ENCODE data around the gene IFRD2.

Gene IFRD2

GRCh38 chr3:50327943-50328691, 35.9 kb upstream of the IFRD2 start, which contains the start of gene TUSC2:
TSS of gene TUSC2 (minus strand) at chr3:50328223. CDS start at chr3:50328099, 124 bp downstream.
- ATAC-seq (ENCODE audit: low read depth) = peak; percentile 95
- Mint-ChIP-seq H3K9me3 (no peaks in the 10 kb centered on the region), H3K4me1 (peaks cover 14% of the 10 kb centered on the region), H3K36me3 (peaks cover 9% of the 10 kb centered on the region), H3K4me3 (peak within 1 kb of the TSS; percentile 85), H3K27ac (peak within 1 kb of the TSS; percentile 43), H3K27me3 (no peaks in the 10 kb centered on the region)
- peak; percentile 89 to 92 for DNase-seq (ENCODE audit: low spot score in 2 of 2)

DNA sequence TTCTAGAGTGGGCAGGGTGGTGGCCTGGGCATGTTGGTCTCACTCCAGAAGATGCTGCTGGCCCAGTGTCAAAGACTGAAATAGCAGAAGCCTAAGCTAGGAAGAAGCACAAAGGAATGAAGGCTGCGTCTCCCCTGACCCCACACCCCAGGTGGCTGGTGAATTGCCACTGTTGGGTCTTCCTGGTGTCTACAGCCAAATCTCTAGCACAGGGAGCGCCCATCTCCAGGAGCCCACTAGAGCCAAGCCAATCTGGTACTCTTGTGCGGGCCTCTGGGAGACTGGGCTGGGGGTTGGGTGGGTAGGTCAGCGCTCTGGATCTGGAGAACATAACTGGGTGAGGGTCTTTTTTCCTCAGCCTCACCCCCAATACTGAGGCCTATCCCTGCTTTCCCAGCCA, 34.9 kb upstream of the IFRD2 start:
- Mint-ChIP-seq H3K4me1 (peaks cover 16% of the 10 kb centered on the region), H3K9me3 (no peaks in the 10 kb centered on the region), H3K27me3 (no peaks in the 10 kb centered on the region), H3K4me3 (peak overlapping the region; percentile 85), H3K27ac (no peak overlapping the region), H3K36me3 (peaks cover 9% of the 10 kb centered on the region)
- no peak for DNase-seq (ENCODE audit: low spot score in 2 of 2)
- no peak for ATAC-seq (ENCODE audit: low read depth)

DNA sequence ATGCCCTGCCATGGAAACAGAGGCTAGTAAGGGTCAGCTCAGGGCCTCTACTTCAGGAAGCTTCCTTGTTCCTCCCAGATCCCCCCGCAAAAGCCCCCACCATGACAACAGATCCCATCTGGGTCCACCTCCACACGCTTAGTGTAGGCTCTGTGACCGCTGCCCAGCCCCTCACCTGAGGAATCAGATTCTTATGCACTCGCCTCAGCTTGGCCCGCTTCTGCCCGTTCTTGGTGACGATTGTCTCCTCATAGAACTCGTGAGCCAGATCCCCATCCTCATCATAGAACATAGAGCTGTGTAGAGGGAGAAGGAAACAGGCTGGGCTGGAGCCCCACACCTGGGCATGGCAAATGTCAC, 33.9 kb upstream of the IFRD2 start:
- no peaks in the 10 kb centered on the region for H3K27me3 Mint-ChIP-seq
- no peak overlapping the region for H3K4me3 Mint-ChIP-seq
- peaks cover 16% of the 10 kb centered on the region for H3K4me1 Mint-ChIP-seq
- DNase-seq (ENCODE audit: low spot score in 2 of 2) = no peak
- no peaks in the 10 kb centered on the region for H3K9me3 Mint-ChIP-seq
- H3K36me3 Mint-ChIP-seq = peaks cover 5% of the 10 kb centered on the region
- no peak for ATAC-seq (ENCODE audit: low read depth)
- no peak overlapping the region for H3K27ac Mint-ChIP-seq

- ATAC-seq (ENCODE audit: low read depth) = no peak
- H3K4me1 Mint-ChIP-seq = peaks cover 17% of the 10 kb centered on the region
Measured at GRCh38 chr3:50325497-50326181, 33.4 kb upstream of the IFRD2 start.

GRCh38 chr3:50325113-50325480, 32.9 kb upstream of the IFRD2 start:
- no peaks in the 10 kb centered on the region for H3K36me3 Mint-ChIP-seq
- DNase-seq (ENCODE audit: low spot score in 2 of 2) (no peak), ATAC-seq (ENCODE audit: low read depth) (no peak)
- H3K9me3 Mint-ChIP-seq = no peaks in the 10 kb centered on the region
- H3K27ac Mint-ChIP-seq = no peak overlapping the region
- H3K27me3 Mint-ChIP-seq = no peaks in the 10 kb centered on the region
- H3K4me1 Mint-ChIP-seq = peaks cover 23% of the 10 kb centered on the region
- H3K4me3 Mint-ChIP-seq = no peak overlapping the region

More at GRCh38 chr3:50325497-50326181, 33.4 kb upstream of the IFRD2 start:
- no peaks in the 10 kb centered on the region for H3K9me3 Mint-ChIP-seq
- H3K36me3 Mint-ChIP-seq = peaks cover 3% of the 10 kb centered on the region
- H3K4me3 Mint-ChIP-seq = no peak overlapping the region
- no peaks in the 10 kb centered on the region for H3K27me3 Mint-ChIP-seq
- H3K27ac Mint-ChIP-seq = no peak overlapping the region
- no peak for DNase-seq (ENCODE audit: low spot score in 2 of 2)

DNA sequence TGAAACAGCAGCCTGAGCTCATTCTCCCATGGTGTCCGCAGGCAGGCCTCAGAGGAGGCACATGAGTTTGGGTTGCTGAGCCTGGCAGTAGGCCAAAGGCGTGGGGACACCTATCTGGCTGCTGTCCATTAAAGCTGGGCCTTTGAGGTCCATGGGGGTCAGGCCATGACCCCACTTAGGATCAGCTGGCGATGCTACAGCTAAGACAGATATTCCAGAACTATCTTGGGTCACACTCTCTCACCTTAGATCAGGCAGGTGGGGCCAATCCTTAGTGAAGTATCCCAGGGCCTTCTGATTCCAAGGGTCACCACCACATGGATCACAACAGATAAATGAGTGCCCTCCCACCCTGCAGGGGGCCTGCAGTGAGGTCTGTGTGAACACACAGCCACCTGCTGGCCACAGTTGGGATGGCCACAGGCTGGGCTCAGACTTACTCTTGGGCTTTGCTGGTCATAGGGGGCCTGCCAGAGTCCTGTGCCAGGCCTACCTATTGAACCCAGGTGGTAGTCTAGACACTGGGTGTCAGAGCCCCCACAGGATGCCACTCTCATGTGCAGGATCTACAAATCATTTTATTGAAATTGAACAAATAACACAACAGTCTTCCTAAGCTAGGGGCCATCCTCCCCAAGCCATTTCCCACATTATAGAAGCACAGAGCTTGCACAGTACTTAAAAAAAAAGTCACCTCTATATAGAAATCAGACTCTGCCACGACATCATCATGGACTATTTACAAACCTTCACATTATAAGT, 32.3 kb upstream of the IFRD2 start:
- Mint-ChIP-seq H3K27ac (no peak overlapping the region), H3K4me1 (peaks cover 25% of the 10 kb centered on the region), H3K36me3 (no peaks in the 10 kb centered on the region), H3K4me3 (no peak overlapping the region), H3K9me3 (no peaks in the 10 kb centered on the region), H3K27me3 (no peaks in the 10 kb centered on the region)
- no peak for DNase-seq (ENCODE audit: low spot score in 2 of 2)
- peak; percentile 10 for ATAC-seq (ENCODE audit: low read depth)

DNA sequence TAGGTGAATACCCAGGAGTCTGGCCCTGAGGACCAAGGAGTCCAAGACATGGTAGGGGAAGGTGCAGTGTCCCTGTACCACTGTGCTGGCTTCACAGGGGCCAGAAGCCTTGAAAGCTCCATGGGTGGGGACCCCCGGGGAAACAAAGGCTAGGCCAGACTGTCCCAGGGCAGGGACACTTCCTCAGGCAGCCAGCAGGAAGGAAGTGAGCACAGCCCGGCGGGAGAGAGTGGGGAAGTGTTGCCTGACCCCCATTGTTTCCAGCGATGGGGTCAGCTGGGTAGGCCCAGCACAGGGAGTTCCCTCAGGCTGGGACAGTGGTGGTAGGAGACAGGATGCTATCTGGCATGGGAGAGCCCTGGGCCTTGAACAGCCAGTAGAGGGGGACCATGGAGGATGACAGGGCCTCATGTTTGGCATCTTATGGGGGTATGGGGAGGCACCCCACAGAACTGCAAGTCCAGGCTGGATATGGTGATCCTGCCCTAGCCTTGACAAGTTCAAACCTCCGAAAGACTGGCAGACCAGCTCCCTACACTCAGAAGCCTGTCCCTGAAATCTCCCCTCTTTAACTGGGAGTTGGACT, 31.5 kb upstream of the IFRD2 start:
- DNase-seq (ENCODE audit: low spot score in 2 of 2) = no peak
- peaks cover 33% of the 10 kb centered on the region for H3K4me1 Mint-ChIP-seq
- H3K36me3 Mint-ChIP-seq = no peaks in the 10 kb centered on the region
- ATAC-seq (ENCODE audit: low read depth) = no peak
- no peaks in the 10 kb centered on the region for H3K9me3 Mint-ChIP-seq
- H3K4me3 Mint-ChIP-seq = no peak overlapping the region
- no peaks in the 10 kb centered on the region for H3K27me3 Mint-ChIP-seq
- no peak overlapping the region for H3K27ac Mint-ChIP-seq

DNA sequence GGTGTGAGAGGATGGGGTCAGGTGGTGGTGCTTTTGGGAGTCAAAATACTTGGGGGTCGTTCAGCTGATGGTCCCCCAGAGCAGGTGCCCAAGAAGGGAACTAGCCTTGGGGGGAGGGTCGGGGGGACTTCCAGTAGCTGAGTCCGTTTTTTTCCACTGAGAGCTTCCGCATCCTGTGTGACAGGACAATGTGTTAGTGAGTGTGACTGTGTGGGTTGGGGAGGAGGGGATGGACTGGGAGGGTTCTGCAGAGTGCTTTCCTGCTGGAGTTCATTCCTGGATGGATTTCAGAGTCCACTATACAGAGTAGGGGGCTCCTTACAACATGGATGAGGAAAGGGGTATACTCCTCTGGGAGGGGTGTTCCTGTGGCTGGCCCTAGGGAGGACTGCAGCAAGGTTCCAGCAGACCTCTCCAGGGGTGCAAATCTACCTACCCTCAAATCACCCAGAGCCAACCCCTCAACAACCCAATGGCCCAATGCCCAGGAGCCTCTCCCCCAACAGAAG, 30.9 kb upstream of the IFRD2 start:
- Mint-ChIP-seq H3K9me3 (no peaks in the 10 kb centered on the region), H3K27me3 (no peaks in the 10 kb centered on the region), H3K36me3 (no peaks in the 10 kb centered on the region), H3K4me3 (peak overlapping the region; percentile 3), H3K4me1 (peaks cover 34% of the 10 kb centered on the region), H3K27ac (no peak overlapping the region)
- no peak for ATAC-seq (ENCODE audit: low read depth)
- DNase-seq (ENCODE audit: low spot score in 2 of 2) = no peak

DNA sequence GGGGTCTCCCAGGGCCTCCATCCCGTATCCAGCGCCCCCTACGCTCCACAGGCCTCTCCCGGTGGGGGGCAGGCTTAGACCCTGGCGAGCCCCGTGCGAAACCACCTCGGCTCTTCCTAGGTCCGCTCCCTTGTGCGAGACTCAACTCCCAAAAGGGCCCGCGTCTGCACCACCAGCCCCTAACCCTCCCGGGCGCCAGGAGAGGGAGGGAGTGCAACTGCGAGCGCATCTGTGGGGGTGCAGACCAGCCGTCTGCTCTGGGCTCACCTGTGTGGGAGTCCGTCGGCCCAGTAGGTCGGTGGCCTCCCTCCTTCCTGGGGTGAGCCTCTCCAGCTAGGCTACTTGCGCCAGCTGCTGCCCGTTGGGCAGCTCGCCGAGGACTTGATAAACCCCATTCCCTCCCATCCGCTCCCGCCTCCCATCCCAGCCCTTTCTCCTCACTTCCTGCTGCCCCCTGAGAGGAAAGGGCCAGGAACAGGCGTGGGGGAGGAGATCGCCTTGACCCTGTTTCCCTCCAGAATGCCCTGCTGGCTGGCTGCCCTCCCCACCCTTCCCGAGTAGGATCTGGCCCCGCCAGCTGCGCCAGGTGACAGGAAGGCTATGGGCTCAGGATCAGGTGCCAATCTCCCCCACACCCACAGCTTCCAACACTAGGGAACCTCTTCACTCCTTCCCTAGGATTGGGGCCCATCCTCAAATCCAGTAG, 30.3 kb upstream of the IFRD2 start, which contains the start of gene HYAL2:
Gene HYAL2 (minus strand): TSS at position 360 of the 706 bp plus-strand sequence. CDS start 2,256 bp downstream, outside the sequence.
- H3K4me1 Mint-ChIP-seq = peaks cover 36% of the 10 kb centered on the region
- H3K27ac Mint-ChIP-seq = peak within 1 kb of the TSS; percentile 91
- no peaks in the 10 kb centered on the region for H3K9me3 Mint-ChIP-seq
- ATAC-seq (ENCODE audit: low read depth) = no peak
- H3K36me3 Mint-ChIP-seq = no peaks in the 10 kb centered on the region
- no peaks in the 10 kb centered on the region for H3K27me3 Mint-ChIP-seq
- DNase-seq (ENCODE audit: low spot score in 2 of 2) = no peak
- peak within 1 kb of the TSS; percentile 86 for H3K4me3 Mint-ChIP-seq

DNA sequence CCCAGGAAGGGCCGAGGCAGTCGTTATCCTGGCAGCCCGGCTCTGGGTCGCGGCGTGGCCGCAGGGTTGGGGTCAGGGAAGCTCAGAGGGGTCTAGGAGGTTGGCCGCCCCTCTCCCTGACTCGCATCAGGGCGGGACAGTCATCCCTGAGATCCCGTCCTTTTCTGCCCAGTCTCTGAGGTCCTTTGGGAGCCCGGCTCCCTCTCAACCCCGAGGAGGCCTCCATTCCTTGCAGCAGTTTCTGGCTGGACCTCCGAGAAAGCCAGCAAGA, 29.8 kb upstream of the IFRD2 start:
- no peak for DNase-seq (ENCODE audit: low spot score in 2 of 2)
- Mint-ChIP-seq H3K27ac (no peak overlapping the region), H3K27me3 (no peaks in the 10 kb centered on the region), H3K9me3 (no peaks in the 10 kb centered on the region), H3K36me3 (no peaks in the 10 kb centered on the region), H3K4me3 (no peak overlapping the region), H3K4me1 (peaks cover 36% of the 10 kb centered on the region)
- ATAC-seq (ENCODE audit: low read depth) = no peak

GRCh38 chr3:50321336-50322114, 29.3 kb upstream of the IFRD2 start:
- H3K36me3 Mint-ChIP-seq = no peaks in the 10 kb centered on the region
- peak; percentile 78 to 81 for DNase-seq (ENCODE audit: low spot score in 2 of 2)
- peak overlapping the region; percentile 91 for H3K27ac Mint-ChIP-seq
- H3K27me3 Mint-ChIP-seq = no peaks in the 10 kb centered on the region
- peaks cover 37% of the 10 kb centered on the region for H3K4me1 Mint-ChIP-seq
- H3K9me3 Mint-ChIP-seq = no peaks in the 10 kb centered on the region
- peak; percentile 77 for ATAC-seq (ENCODE audit: low read depth)
- H3K4me3 Mint-ChIP-seq = peak overlapping the region; percentile 86

GRCh38 chr3:50320853-50321335, 28.7 kb upstream of the IFRD2 start:
- Mint-ChIP-seq H3K27ac (peak overlapping the region; percentile 91), H3K27me3 (no peaks in the 10 kb centered on the region), H3K9me3 (no peaks in the 10 kb centered on the region), H3K4me1 (peaks cover 38% of the 10 kb centered on the region), H3K4me3 (peak overlapping the region; percentile 91), H3K36me3 (no peaks in the 10 kb centered on the region)
- ATAC-seq (ENCODE audit: low read depth) = peak; percentile 56
- DNase-seq (ENCODE audit: low spot score in 2 of 2) = no peak
